HCT116 (cell line): ENCODE results near the gene TMPRSS3. TPM values are rescaled to one million over a fixed set of nuclear protein-coding genes. Genes with fewer than 3 reads are reported as not detected.

Source experiments
- ATAC-seq: fragments of 200-7000 bp; cut with Tn5 transposase; 2 replicates; pipeline ENCODE4 v1.9.1; 2020; ENCODE audit warnings: mild to moderate bottlenecking, moderate library complexity
- BruUV-seq: library from RNA; stranded (reverse); fragments of 400-500 nt; replicated peaks from 2 replicates; lab custom pipeline; 2021; lab: Mats Ljungman, UMichigan
- CTCF ChIA-PET: fragments of 300-600 bp; sonication (Branson Sonifier 250); formaldehyde crosslinking; loops from one replicate; lab custom pipeline; 2021; ENCODE audit warnings: antibody characterized with exemption; lab: Charles Lee
- POLR2A ChIA-PET: fragments of 300-600, 350-600 bp; sonication (Branson Sonifier 250); formaldehyde crosslinking; loops from one replicate; lab custom pipeline; 2021; ENCODE audit warnings: antibody characterized with exemption; lab: Charles Lee
- RAD21 ChIA-PET, 2 experiments: fragments of 300-600 bp; sonication (Branson Sonifier 250); formaldehyde crosslinking; loops; one replicate each; lab custom pipeline; 2023; ENCODE audit warnings: low total read pairs in 2 of 2; ENCODE audit not compliant: uncharacterized antibody in 2 of 2, unreplicated experiment in 2 of 2, low non-redundant PET in 1 of 2; lab: Charles Lee
- DNase-seq: peaks from one replicate; pipeline ENCODE4 v3.0.0-alpha.2; 2010; ENCODE audit warnings: low read depth, low spot score
- H2AFZ ChIP-seq: fragments of 200-600 bp; shearing (Covaris generic), sonication (generic); 2 replicates; pipeline ENCODE4 v1.6.1; 2017; ENCODE audit warnings: low read depth, mixed run types, mixed read lengths, antibody characterized with exemption, low read length; ENCODE audit not compliant: poor library complexity, severe bottlenecking
- H3K27ac ChIP-seq: 2 replicates; pipeline ENCODE4 v1.5.1; 2012; ENCODE audit warnings: low read depth, low read length
- H3K27me3 ChIP-seq: fragments of 200-600 bp; sonication (generic); 2 replicates; pipeline ENCODE4 v1.6.1; 2016; ENCODE audit warnings: mixed run types, low read length, mixed read lengths; ENCODE audit not compliant: insufficient read depth
- H3K36me3 ChIP-seq, 2 experiments: fragments of 200-500 bp in 1 of 2; fragments of 200-600 bp in 1 of 2; sonication (Bioruptor generic) in 1 of 2; sonication (generic) in 1 of 2; 2 replicates each; pipeline versions ENCODE4 v1.5.1 to v1.6.1; 2014 to 2016; ENCODE audit warnings: low read length in 2 of 2, inconsistent platforms in 1 of 2, mixed read lengths in 1 of 2, mixed run types in 1 of 2; ENCODE audit not compliant: insufficient read depth in 2 of 2, control insufficient read depth in 1 of 2
- H3K4me1 ChIP-seq, 2 experiments: fragments of 200-600 bp in 1 of 2; sonication (generic) in 1 of 2; 2 replicates each; pipeline versions ENCODE4 v1.5.1 to v1.6.1; 2012 to 2017; ENCODE audit warnings: low read length in 2 of 2, inconsistent platforms in 1 of 2, mild to moderate bottlenecking in 1 of 2, mixed read lengths in 1 of 2, mixed run types in 1 of 2, moderate library complexity in 1 of 2; ENCODE audit not compliant: insufficient read depth in 2 of 2, control insufficient read depth in 1 of 2
- H3K4me2 ChIP-seq: fragments of 200-600 bp; sonication (generic); 2 replicates; pipeline ENCODE4 v1.6.1; 2017; ENCODE audit warnings: mixed run types, low read length, mixed read lengths
- H3K4me3 ChIP-seq, 2 experiments: fragments of 200-600 bp in 1 of 2; sonication (generic) in 1 of 2; replicated peaks in 1 of 2; 2 replicates each; pipeline ENCODE4 v1.5.1; 2011 to 2016; ENCODE audit warnings: low read length in 2 of 2, control low read depth in 1 of 2, low read depth in 1 of 2, mild to moderate bottlenecking in 1 of 2, mixed read lengths in 1 of 2, mixed run types in 1 of 2
- H3K79me2 ChIP-seq: fragments of 200-600 bp; sonication (generic); 2 replicates; pipeline ENCODE4 v1.6.1; 2017; ENCODE audit warnings: mild to moderate bottlenecking, mixed run types, low read length, moderate library complexity, mixed read lengths; ENCODE audit not compliant: insufficient read depth
- H3K9ac ChIP-seq: fragments of 200-600 bp; sonication (generic); 2 replicates; pipeline ENCODE4 v1.6.1; 2016; ENCODE audit warnings: low read length, mixed read lengths
- H3K9me2 ChIP-seq: fragments of 200-600 bp; sonication (generic), shearing (Covaris generic); 2 replicates; pipeline ENCODE4 v1.6.1; 2017; ENCODE audit warnings: mixed run types, mild to moderate bottlenecking, moderate library complexity; ENCODE audit not compliant: insufficient read depth
- H3K9me3 ChIP-seq, 2 experiments: fragments of 200-500 bp in 1 of 2; fragments of 200-600 bp in 1 of 2; sonication (Bioruptor generic) in 1 of 2; sonication (generic) in 1 of 2; 2 replicates each; pipeline ENCODE4 v1.6.1; 2014 to 2017; ENCODE audit warnings: low read length in 2 of 2, mixed read lengths in 2 of 2, inconsistent platforms in 1 of 2, low read depth in 1 of 2, mild to moderate bottlenecking in 1 of 2, mixed run types in 1 of 2, moderate library complexity in 1 of 2; ENCODE audit not compliant: control insufficient read depth in 1 of 2, insufficient read depth in 1 of 2
- H4K20me1 ChIP-seq: fragments of 200-600 bp; sonication (generic), shearing (Covaris generic); 2 replicates; pipeline ENCODE4 v1.6.1; 2017; ENCODE audit warnings: mixed run types, mild to moderate bottlenecking, moderate library complexity; ENCODE audit not compliant: insufficient read depth
- EGR1 ChIP-seq: IDR thresholded peaks from 2 replicates; pipeline ENCODE4 v1.6.1; 2012; ENCODE audit warnings: low read depth
- ELF1 ChIP-seq: IDR thresholded peaks from 2 replicates; pipeline ENCODE4 v1.6.1; 2012; ENCODE audit warnings: low read depth, borderline replicate concordance
- EZH2 ChIP-seq: fragments of 200-600 bp; sonication (generic); IDR thresholded peaks from 2 replicates; pipeline ENCODE4 v1.6.1; 2017; ENCODE audit warnings: antibody characterized with exemption, mixed run types
- FOSL1 ChIP-seq: IDR thresholded peaks from 2 replicates; pipeline ENCODE4 v1.6.1; 2012; ENCODE audit warnings: low read depth
- JUND ChIP-seq: IDR thresholded peaks from 2 replicates; pipeline ENCODE4 v1.6.1; 2012
- POLR2AphosphoS5 ChIP-seq: IDR thresholded peaks from 2 replicates; pipeline ENCODE4 v1.6.1; 2011; ENCODE audit warnings: mild to moderate bottlenecking, low read depth, low read length, moderate library complexity
- SIN3A ChIP-seq: IDR thresholded peaks from 2 replicates; pipeline ENCODE4 v1.6.1; 2012; ENCODE audit warnings: low read depth
- SP1 ChIP-seq: IDR thresholded peaks from 2 replicates; pipeline ENCODE4 v1.6.1; 2012; ENCODE audit warnings: low read depth
- SRF ChIP-seq: IDR thresholded peaks from 2 replicates; pipeline ENCODE4 v1.6.1; 2012; ENCODE audit warnings: low read depth
- TCF7L2 ChIP-seq: IDR thresholded peaks from 2 replicates; pipeline ENCODE4 v1.7.0; 2011; ENCODE audit warnings: borderline replicate concordance, inconsistent platforms; ENCODE audit not compliant: insufficient read depth, insufficient read length; ENCODE audit errors: extremely low read depth
- ZFX ChIP-seq: fragments of 450-650 bp; IDR thresholded peaks from 2 replicates; pipeline ENCODE4 v1.6.1; 2017
- ZNF274 ChIP-seq: fragments of 200-500 bp; sonication (Bioruptor generic); IDR thresholded peaks from 2 replicates; pipeline ENCODE4 v1.6.1; 2014; ENCODE audit warnings: mild to moderate bottlenecking, low read depth, low read length, inconsistent platforms
- intact Hi-C: fragments of 100-400 bp; cut with micrococcal nuclease; formaldehyde crosslinking; loops from 2 replicates; pipeline ENCODE4 v1.10.0; 2022
- total RNA-seq: library from RNA; stranded (reverse); gene quantifications from one replicate; pipeline ENCODE4 v1.2.1, GENCODE V29; 2021; ENCODE audit not compliant: unreplicated experiment
- TF ChIP-seq, protein P1 (sequence below): IDR thresholded peaks from 2 replicates; pipeline ENCODE4 v1.6.1; 2012
- TF ChIP-seq, protein P2 (sequence below): IDR thresholded peaks from 2 replicates; pipeline ENCODE4 v1.6.1; 2012
- TF ChIP-seq, protein P3 (sequence below): IDR thresholded peaks from 2 replicates; pipeline ENCODE4 v1.6.1; 2011; ENCODE audit warnings: mild to moderate bottlenecking, low read length, moderate library complexity; ENCODE audit not compliant: insufficient replicate concordance; ENCODE audit errors: extremely low read depth
- TF ChIP-seq, protein P4 (sequence below), 3 experiments: fragments of 200-600 bp in 1 of 3; sonication (generic) in 1 of 3; IDR thresholded peaks in 2 of 3; conservative IDR thresholded peaks in 1 of 3; 2 replicates each; pipeline ENCODE4 v1.5.1; 2012 to 2017; ENCODE audit warnings: low read depth in 2 of 3, low read length in 2 of 3, antibody characterized with exemption in 1 of 3, borderline replicate concordance in 1 of 3, control low read depth in 1 of 3, mild to moderate bottlenecking in 1 of 3, mixed read lengths in 1 of 3, mixed run types in 1 of 3, moderate library complexity in 1 of 3; ENCODE audit not compliant: insufficient read depth in 1 of 3
- TF ChIP-seq, protein P5 (sequence below): IDR thresholded peaks from 2 replicates; pipeline ENCODE4 v1.6.1; 2012; ENCODE audit warnings: low read depth

TMPRSS3 gene
- total RNA-seq, 1 experiment from 2014 or later, result not detected

DNA sequence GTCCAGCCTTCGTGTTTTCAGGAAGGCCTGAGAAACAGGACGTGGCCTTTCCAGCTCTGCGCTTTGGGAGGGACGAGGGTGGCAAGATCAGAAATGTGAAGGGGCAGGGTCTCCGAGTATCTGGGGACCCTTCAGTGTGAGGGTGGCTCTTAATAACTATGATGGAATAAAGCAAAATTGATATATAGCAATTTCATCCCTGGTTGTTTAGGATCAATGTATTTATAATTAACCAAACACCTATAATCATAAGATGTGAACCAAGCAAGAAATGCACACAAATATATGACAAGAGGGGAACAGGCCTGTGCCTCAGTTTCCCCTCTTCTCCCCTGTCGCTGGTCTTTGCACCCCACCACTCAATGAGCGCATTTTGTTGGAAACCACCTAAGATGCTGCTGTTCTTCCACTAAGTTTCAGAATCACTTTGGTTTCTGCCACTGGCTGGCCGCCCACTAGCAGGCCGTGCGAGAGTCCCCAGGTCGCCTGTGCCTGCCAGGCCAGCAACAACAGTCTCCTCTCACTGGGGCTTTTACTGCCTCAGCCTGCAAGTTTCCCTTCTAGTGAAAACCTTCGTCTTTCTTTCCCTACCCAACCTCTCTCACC, 44.4 kb upstream of the TMPRSS3 start:
- no peaks in the 10 kb centered on the region for H3K79me2 ChIP-seq
- ChIA-PET CTCF (no interaction called here), POLR2A (no interaction called here), RAD21 (no interaction called here)
- no peak for DNase-seq
- no peaks in the 10 kb centered on the region for H3K9me3 ChIP-seq
- H3K36me3 ChIP-seq, result no peaks in the 10 kb centered on the region
- peaks cover 1% of the 10 kb centered on the region; the same call in 1 of the 2 replicates for H3K27me3 ChIP-seq
- no peak overlapping the region for H3K4me3 ChIP-seq
- H4K20me1 ChIP-seq, result no peaks in the 10 kb centered on the region
- no peak for ATAC-seq
- intact Hi-C loops, result no loop called here
- no peak overlapping the region for H3K27ac ChIP-seq
- H3K4me1 ChIP-seq, result no peaks in the 10 kb centered on the region
- H3K4me2 ChIP-seq, result no peak overlapping the region
- H3K9me2 ChIP-seq, result no peaks in the 10 kb centered on the region
- BruUV-seq, result no TSS peak
- no peak for TF ChIP-seq POLR2AphosphoS5
- TF ChIP-seq, protein P1, sequence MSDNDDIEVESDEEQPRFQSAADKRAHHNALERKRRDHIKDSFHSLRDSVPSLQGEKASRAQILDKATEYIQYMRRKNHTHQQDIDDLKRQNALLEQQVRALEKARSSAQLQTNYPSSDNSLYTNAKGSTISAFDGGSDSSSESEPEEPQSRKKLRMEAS, result no peak
- TF ChIP-seq, protein P2, sequence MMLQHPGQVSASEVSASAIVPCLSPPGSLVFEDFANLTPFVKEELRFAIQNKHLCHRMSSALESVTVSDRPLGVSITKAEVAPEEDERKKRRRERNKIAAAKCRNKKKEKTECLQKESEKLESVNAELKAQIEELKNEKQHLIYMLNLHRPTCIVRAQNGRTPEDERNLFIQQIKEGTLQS, result no peak
- TF ChIP-seq, protein P3, sequence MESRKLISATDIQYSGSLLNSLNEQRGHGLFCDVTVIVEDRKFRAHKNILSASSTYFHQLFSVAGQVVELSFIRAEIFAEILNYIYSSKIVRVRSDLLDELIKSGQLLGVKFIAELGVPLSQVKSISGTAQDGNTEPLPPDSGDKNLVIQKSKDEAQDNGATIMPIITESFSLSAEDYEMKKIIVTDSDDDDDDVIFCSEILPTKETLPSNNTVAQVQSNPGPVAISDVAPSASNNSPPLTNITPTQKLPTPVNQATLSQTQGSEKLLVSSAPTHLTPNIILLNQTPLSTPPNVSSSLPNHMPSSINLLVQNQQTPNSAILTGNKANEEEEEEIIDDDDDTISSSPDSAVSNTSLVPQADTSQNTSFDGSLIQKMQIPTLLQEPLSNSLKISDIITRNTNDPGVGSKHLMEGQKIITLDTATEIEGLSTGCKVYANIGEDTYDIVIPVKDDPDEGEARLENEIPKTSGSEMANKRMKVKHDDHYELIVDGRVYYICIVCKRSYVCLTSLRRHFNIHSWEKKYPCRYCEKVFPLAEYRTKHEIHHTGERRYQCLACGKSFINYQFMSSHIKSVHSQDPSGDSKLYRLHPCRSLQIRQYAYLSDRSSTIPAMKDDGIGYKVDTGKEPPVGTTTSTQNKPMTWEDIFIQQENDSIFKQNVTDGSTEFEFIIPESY, result no peak
- TF ChIP-seq EGR1, result no peak
- no peak for TF ChIP-seq ZNF274
- TF ChIP-seq EZH2, result no peak
- TF ChIP-seq TCF7L2, result no peak
- no peak for TF ChIP-seq FOSL1
- TF ChIP-seq JUND, result no peak
- no peak for TF ChIP-seq SIN3A
- TF ChIP-seq, protein P4, sequence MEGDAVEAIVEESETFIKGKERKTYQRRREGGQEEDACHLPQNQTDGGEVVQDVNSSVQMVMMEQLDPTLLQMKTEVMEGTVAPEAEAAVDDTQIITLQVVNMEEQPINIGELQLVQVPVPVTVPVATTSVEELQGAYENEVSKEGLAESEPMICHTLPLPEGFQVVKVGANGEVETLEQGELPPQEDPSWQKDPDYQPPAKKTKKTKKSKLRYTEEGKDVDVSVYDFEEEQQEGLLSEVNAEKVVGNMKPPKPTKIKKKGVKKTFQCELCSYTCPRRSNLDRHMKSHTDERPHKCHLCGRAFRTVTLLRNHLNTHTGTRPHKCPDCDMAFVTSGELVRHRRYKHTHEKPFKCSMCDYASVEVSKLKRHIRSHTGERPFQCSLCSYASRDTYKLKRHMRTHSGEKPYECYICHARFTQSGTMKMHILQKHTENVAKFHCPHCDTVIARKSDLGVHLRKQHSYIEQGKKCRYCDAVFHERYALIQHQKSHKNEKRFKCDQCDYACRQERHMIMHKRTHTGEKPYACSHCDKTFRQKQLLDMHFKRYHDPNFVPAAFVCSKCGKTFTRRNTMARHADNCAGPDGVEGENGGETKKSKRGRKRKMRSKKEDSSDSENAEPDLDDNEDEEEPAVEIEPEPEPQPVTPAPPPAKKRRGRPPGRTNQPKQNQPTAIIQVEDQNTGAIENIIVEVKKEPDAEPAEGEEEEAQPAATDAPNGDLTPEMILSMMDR (IDR thresholded peaks at IDR 0.05 in 2 of 3, conservative IDR thresholded peaks at IDR 0.05 in 1 of 3; ENCODE audit: borderline replicate concordance in 1 of 3, insufficient read depth in 1 of 3, low read depth in 2 of 3, low read length in 2 of 3), result no peak
- TF ChIP-seq ELF1, result no peak
- TF ChIP-seq ZFX, result no peak
- no peak for TF ChIP-seq SP1
- no peak for TF ChIP-seq SRF
- TF ChIP-seq, protein P5, sequence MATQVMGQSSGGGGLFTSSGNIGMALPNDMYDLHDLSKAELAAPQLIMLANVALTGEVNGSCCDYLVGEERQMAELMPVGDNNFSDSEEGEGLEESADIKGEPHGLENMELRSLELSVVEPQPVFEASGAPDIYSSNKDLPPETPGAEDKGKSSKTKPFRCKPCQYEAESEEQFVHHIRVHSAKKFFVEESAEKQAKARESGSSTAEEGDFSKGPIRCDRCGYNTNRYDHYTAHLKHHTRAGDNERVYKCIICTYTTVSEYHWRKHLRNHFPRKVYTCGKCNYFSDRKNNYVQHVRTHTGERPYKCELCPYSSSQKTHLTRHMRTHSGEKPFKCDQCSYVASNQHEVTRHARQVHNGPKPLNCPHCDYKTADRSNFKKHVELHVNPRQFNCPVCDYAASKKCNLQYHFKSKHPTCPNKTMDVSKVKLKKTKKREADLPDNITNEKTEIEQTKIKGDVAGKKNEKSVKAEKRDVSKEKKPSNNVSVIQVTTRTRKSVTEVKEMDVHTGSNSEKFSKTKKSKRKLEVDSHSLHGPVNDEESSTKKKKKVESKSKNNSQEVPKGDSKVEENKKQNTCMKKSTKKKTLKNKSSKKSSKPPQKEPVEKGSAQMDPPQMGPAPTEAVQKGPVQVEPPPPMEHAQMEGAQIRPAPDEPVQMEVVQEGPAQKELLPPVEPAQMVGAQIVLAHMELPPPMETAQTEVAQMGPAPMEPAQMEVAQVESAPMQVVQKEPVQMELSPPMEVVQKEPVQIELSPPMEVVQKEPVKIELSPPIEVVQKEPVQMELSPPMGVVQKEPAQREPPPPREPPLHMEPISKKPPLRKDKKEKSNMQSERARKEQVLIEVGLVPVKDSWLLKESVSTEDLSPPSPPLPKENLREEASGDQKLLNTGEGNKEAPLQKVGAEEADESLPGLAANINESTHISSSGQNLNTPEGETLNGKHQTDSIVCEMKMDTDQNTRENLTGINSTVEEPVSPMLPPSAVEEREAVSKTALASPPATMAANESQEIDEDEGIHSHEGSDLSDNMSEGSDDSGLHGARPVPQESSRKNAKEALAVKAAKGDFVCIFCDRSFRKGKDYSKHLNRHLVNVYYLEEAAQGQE, result no peak
- H2AFZ ChIP-seq, result no peak overlapping the region
- no peak overlapping the region for H3K9ac ChIP-seq
